GM23248 (cell line): ENCODE measurements around the gene SH3GLB1. TPM values are rescaled to one million over a fixed set of nuclear protein-coding genes. Genes with fewer than 3 reads are reported as not detected.
"Not testable (repeated sequence)": the region's sequence is repeated elsewhere in the genome, so short reads cannot be mapped to it uniquely, and the experiment has no call there.

Experiments
- DNase-seq: peaks from one replicate; pipeline ENCODE4 v3.0.0-alpha.2; 2015
- H2AFZ ChIP-seq: fragments of 200-600 bp; sonication (generic); 2 replicates; pipeline ENCODE4 v1.6.1; 2016; ENCODE audit warnings: antibody characterized with exemption
- H3F3A ChIP-seq: fragments of 200-600 bp; sonication (generic); 2 replicates; pipeline ENCODE4 v1.6.1; 2016; ENCODE audit warnings: mild to moderate bottlenecking, antibody characterized with exemption, mixed run types; ENCODE audit not compliant: insufficient read depth
- H3K27ac ChIP-seq: fragments of 200-600 bp; sonication (generic); 2 replicates; pipeline ENCODE4 v1.5.1; 2016; ENCODE audit warnings: mild to moderate bottlenecking
- H3K27me3 ChIP-seq: fragments of 200-600 bp; sonication (generic); replicated peaks from 2 replicates; pipeline ENCODE4 v1.6.1; 2016; ENCODE audit warnings: mild to moderate bottlenecking; ENCODE audit not compliant: insufficient read depth
- H3K36me3 ChIP-seq: fragments of 200-600 bp; sonication (generic); 2 replicates; pipeline ENCODE4 v1.6.1; 2016; ENCODE audit warnings: low read depth, mild to moderate bottlenecking
- H3K4me1 ChIP-seq: fragments of 200-600 bp; sonication (generic); 2 replicates; pipeline ENCODE4 v1.6.1; 2016; ENCODE audit warnings: mild to moderate bottlenecking; ENCODE audit not compliant: insufficient read depth
- H3K4me2 ChIP-seq: fragments of 200-600 bp; sonication (generic); one replicate; pipeline ENCODE4 v1.6.1; 2016; ENCODE audit warnings: mild to moderate bottlenecking; ENCODE audit not compliant: unreplicated experiment
- H3K4me3 ChIP-seq: fragments of 200-600 bp; sonication (generic); 2 replicates; pipeline ENCODE4 v1.5.1; 2016; ENCODE audit warnings: mild to moderate bottlenecking
- H3K79me2 ChIP-seq: fragments of 200-600 bp; sonication (generic); 2 replicates; pipeline ENCODE4 v1.6.1; 2016; ENCODE audit warnings: mild to moderate bottlenecking; ENCODE audit not compliant: insufficient read depth
- H3K9ac ChIP-seq: fragments of 200-600 bp; sonication (generic); 2 replicates; pipeline ENCODE4 v1.6.1; 2016; ENCODE audit warnings: mild to moderate bottlenecking
- H3K9me2 ChIP-seq: fragments of 200-600 bp; sonication (generic); 2 replicates; pipeline ENCODE4 v1.6.1; 2016; ENCODE audit warnings: mixed run types, mild to moderate bottlenecking, moderate library complexity; ENCODE audit not compliant: insufficient read depth
- H3K9me3 ChIP-seq: fragments of 200-600 bp; sonication (generic); one replicate; pipeline ENCODE4 v1.6.1; 2017; ENCODE audit warnings: low read depth
- H4K20me1 ChIP-seq: fragments of 200-600 bp; sonication (generic); 2 replicates; pipeline ENCODE4 v1.6.0; 2016; ENCODE audit not compliant: insufficient read depth
- EZH2 ChIP-seq: fragments of 200-600 bp; sonication (generic); IDR thresholded peaks from 2 replicates; pipeline ENCODE4 v1.6.1; 2018; ENCODE audit warnings: antibody characterized with exemption, mild to moderate bottlenecking; ENCODE audit not compliant: insufficient read depth, poor library complexity, severe bottlenecking
- EZH2phosphoT487 ChIP-seq: fragments of 200-600 bp; sonication (generic); IDR thresholded peaks from 2 replicates; pipeline ENCODE4 v1.6.1; 2018; ENCODE audit warnings: antibody characterized with exemption, moderate library complexity, mild to moderate bottlenecking, low read depth; ENCODE audit not compliant: insufficient read depth
- WGBS, 2 experiments: methylation state at CpG; one replicate each; pipeline ENCODE4 v1.1.6; 2015 to 2017; ENCODE audit warnings: low lambda C conversion rate in 2 of 2, low coverage in 1 of 2; ENCODE audit errors: missing lambda C conversion rate in 2 of 2; 5-methylcytosine and 5-hydroxymethylcytosine counted together
- in situ Hi-C: fragments of 300-500 bp; cut with MboI; formaldehyde crosslinking; loops from 2 replicates; pipeline ENCODE4 v1.15.0; 2020
- polyA plus RNA-seq: library from polyadenylated mRNA; unstranded; fragments of >200 nt; fragmentation: Nextera tagmentation; extraction: Ambion mirVana; gene quantifications from 2 replicates; pipeline ENCODE4 v1.2.1, GENCODE V29; 2016
- total RNA-seq: library from RNA; depleted of rRNA; stranded (reverse); fragments of >200 nt; shearing (Covaris generic); gene quantifications from 2 replicates; pipeline ENCODE4 v1.2.3, GENCODE V29; 2014

SH3GLB1 gene
- total and polyA plus RNA-seq, 2 experiments from 2014 or later = 36.0 to 131 TPM

GRCh38 chr1:86695400-86695799 is 9.0 kb upstream of the SH3GLB1 start:
- 90 to 92% methylated on average over 2 of the region's 2 CpGs for WGBS, 2 experiments
- Histone ChIP-seq H3K27me3 (no peaks in the 10 kb centered on the region), H3K27ac (no peak overlapping the region), H4K20me1 (no peaks in the 10 kb centered on the region), H3K9me3 (no peaks in the 10 kb centered on the region), H3F3A (no peaks in the 10 kb centered on the region), H2AFZ (0 out of 2 replicates have a peak overlapping the region, but pooled peaks have one; percentile 5), H3K79me2 (no peaks in the 10 kb centered on the region), H3K4me1 (peaks cover 6% of the 10 kb centered on the region), H3K9ac (no peak overlapping the region), H3K9me2 (no peaks in the 10 kb centered on the region), H3K36me3 (no peaks in the 10 kb centered on the region), H3K4me3 (no peak overlapping the region), H3K4me2 (no peak overlapping the region)
- no peak for DNase-seq
- in situ Hi-C loops = no loop called here
- TF ChIP-seq EZH2phosphoT487 = no peak
- TF ChIP-seq EZH2 = no peak

DNA sequence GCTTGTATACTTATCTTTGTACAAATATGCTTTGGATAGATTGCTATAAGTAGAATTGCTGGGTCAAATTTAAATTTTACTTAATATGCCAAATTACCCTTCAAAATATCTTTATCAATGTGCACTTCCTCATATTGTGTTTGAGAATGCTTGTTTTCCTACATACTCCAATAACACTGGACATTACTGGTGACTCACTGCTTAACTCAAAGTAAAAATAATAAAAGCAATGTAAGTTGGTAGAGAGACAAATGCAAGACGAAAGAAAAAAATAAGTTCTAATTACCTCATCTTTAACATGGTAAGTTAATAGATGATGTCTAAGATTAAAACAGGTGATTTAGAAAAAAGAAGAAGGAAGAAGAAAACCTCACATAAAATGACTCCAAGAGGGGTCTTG is 7.9 kb upstream of the SH3GLB1 start:
- no peaks in the 10 kb centered on the region for H4K20me1 ChIP-seq
- WGBS, 2 experiments = 92% methylated on average over 1 of the region's 1 CpG
- no peaks in the 10 kb centered on the region for H3K79me2 ChIP-seq
- no peak for DNase-seq
- H3K4me1 ChIP-seq = peaks cover 6% of the 10 kb centered on the region
- H3F3A ChIP-seq = no peaks in the 10 kb centered on the region
- no peaks in the 10 kb centered on the region for H3K36me3 ChIP-seq
- TF ChIP-seq EZH2 (no peak), EZH2phosphoT487 (no peak)
- no peak overlapping the region for H3K4me3 ChIP-seq
- H3K27ac ChIP-seq = no peak overlapping the region
- in situ Hi-C loops = no loop called here
- H2AFZ ChIP-seq = no peak overlapping the region
- no peaks in the 10 kb centered on the region for H3K27me3 ChIP-seq
- H3K9me3 ChIP-seq = no peaks in the 10 kb centered on the region
- no peaks in the 10 kb centered on the region for H3K9me2 ChIP-seq
- H3K4me2 ChIP-seq = no peak overlapping the region
- no peak overlapping the region for H3K9ac ChIP-seq

DNA sequence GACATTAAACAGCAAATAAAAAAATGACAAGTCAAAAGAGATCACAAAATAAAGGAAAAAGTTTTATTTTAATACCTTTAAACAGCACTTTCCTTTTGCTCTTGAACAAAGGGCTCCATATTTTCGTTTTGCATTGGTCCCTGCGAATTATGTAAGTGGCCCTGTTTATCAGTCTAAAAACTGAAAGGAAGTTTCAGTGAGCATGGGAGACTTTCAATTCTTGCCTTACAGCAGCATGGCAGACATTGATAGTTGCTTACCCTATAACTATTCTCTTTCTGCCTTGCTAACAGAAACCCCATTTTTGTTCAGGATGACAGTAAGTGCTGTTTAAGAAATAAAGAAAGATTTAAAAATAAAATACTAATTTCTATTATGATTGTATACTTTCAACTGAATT is 5.2 kb upstream of the SH3GLB1 start:
- Histone ChIP-seq H3K4me1 (peaks cover 6% of the 10 kb centered on the region), H3K4me3 (no peak overlapping the region), H3F3A (peaks cover 5% of the 10 kb centered on the region; the same call in 1 of the 2 replicates), H3K27me3 (no peaks in the 10 kb centered on the region), H3K9me2 (no peaks in the 10 kb centered on the region), H3K9me3 (no peaks in the 10 kb centered on the region), H3K4me2 (no peak overlapping the region), H3K9ac (no peak overlapping the region), H3K79me2 (no peaks in the 10 kb centered on the region), H4K20me1 (no peaks in the 10 kb centered on the region), H3K36me3 (no peaks in the 10 kb centered on the region), H2AFZ (no peak overlapping the region), H3K27ac (no peak overlapping the region)
- TF ChIP-seq EZH2 (no peak), EZH2phosphoT487 (no peak)
- in situ Hi-C loops = no loop called here
- DNase-seq = no peak
- WGBS, 2 experiments = 80% methylated on average over 2 of the region's 2 CpGs

GRCh38 chr1:86701731-86702130 is 2.6 kb upstream of the SH3GLB1 start:
- no peak for DNase-seq
- Histone ChIP-seq H2AFZ (no peak overlapping the region), H3F3A (peaks cover 19% of the 10 kb centered on the region), H3K27me3 (no peaks in the 10 kb centered on the region), H3K36me3 (no peaks in the 10 kb centered on the region), H3K9ac (no peak overlapping the region), H3K4me3 (no peak overlapping the region), H4K20me1 (peaks cover 11% of the 10 kb centered on the region; the same call in 1 of the 2 replicates), H3K4me2 (no peak overlapping the region), H3K9me2 (no peaks in the 10 kb centered on the region), H3K79me2 (peaks cover 17% of the 10 kb centered on the region), H3K4me1 (peaks cover 6% of the 10 kb centered on the region; the same call in 1 of the 2 replicates), H3K27ac (no peak overlapping the region), H3K9me3 (no peaks in the 10 kb centered on the region)
- in situ Hi-C loops = no loop called here
- TF ChIP-seq EZH2 = no peak
- no peak for TF ChIP-seq EZH2phosphoT487
- 18 to 20% methylated on average over 1 of the region's 1 CpG for WGBS, 2 experiments

GRCh38 chr1:86702954-86703494 is 1.4 kb upstream of the SH3GLB1 start:
- H3K4me3 ChIP-seq, H3K9me2 ChIP-seq, H3K27ac ChIP-seq, H3K4me2 ChIP-seq, H3K9me3 ChIP-seq, in situ Hi-C loops, DNase-seq, H3K36me3 ChIP-seq, H3K9ac ChIP-seq, H3K27me3 ChIP-seq: not testable (repeated sequence)
- 89 to 92% methylated on average over 5 of the region's 5 CpGs for WGBS, 2 experiments
- peaks cover 30% of the 10 kb centered on the region for H3K79me2 ChIP-seq
- peaks cover 19% of the 10 kb centered on the region for H3F3A ChIP-seq
- H2AFZ ChIP-seq = 0 out of 2 replicates have a peak overlapping the region, but pooled peaks have one; percentile 99
- H4K20me1 ChIP-seq = peaks cover 17% of the 10 kb centered on the region; the same call in 1 of the 2 replicates
- H3K4me1 ChIP-seq = peaks cover 17% of the 10 kb centered on the region
